Right lobe of liver (tissue), 6 donors: ENCODE results near the gene PTPN1. TPM values are rescaled to one million over a fixed set of nuclear protein-coding genes. Genes with fewer than 3 reads are reported as not detected.

Experiments
- ATAC-seq, 4 donors: fragments of 200-7000 bp; cut with Tn5 transposase; one replicate each; pipeline ENCODE4 v1.9.1; 2020; ENCODE audit warnings: mild to moderate bottlenecking in 4 of 4, moderate library complexity in 4 of 4
- DNase-seq, 3 donors: peaks; one replicate each; pipeline ENCODE4 v3.0.0-alpha.2; 2020
- H3K27ac ChIP-seq, 3 donors: fragments of 200-600 bp; one replicate each; pipeline ENCODE4 v1.8.0; 2022
- H3K27me3 ChIP-seq, 2 donors: fragments of 200-600 bp; one replicate each; pipeline ENCODE4 v1.8.0; 2022
- H3K36me3 ChIP-seq, 4 donors: fragments of 200-600 bp; sonication (generic) in 1 of 4; one replicate each; pipeline versions ENCODE4 v1.5.1 to v1.8.0; 2017 to 2022; ENCODE audit warnings: control low read depth in 1 of 4
- H3K4me1 ChIP-seq, 4 donors: fragments of 200-600 bp; sonication (generic) in 1 of 4; one replicate each; pipeline versions ENCODE4 v1.5.1 to v1.8.0; 2017 to 2022; ENCODE audit warnings: control low read depth in 1 of 4
- H3K4me3 ChIP-seq, 3 donors: fragments of 200-600 bp; one replicate each; pipeline ENCODE4 v1.8.0; 2022
- H3K9me3 ChIP-seq, 4 donors: fragments of 200-600 bp; sonication (generic) in 1 of 4; one replicate each; pipeline versions ENCODE4 v1.5.1 to v1.8.0; 2017 to 2022; ENCODE audit warnings: control low read depth in 1 of 4
- CTCF ChIP-seq, 4 donors: fragments of 200-600 bp in 3 of 4; fragments of 450-650 bp in 1 of 4; IDR thresholded peaks; one replicate each; pipeline versions ENCODE4 v1.5.1 to v1.8.0; 2016 to 2022; ENCODE audit warnings: antibody characterized with exemption in 4 of 4, mild to moderate bottlenecking in 2 of 4
- POLR2A ChIP-seq: fragments of 450-650 bp; IDR thresholded peaks from one replicate; pipeline ENCODE4 v1.6.1; 2017; ENCODE audit warnings: antibody characterized with exemption, mild to moderate bottlenecking
- WGBS: methylation state at CpG from one replicate; pipeline ENCODE4 v1.1.6; 2018; ENCODE audit warnings: low coverage, low lambda C conversion rate; ENCODE audit not compliant: insufficient coverage; ENCODE audit errors: missing lambda C conversion rate; 5-methylcytosine and 5-hydroxymethylcytosine counted together
- intact Hi-C, 2 donors: fragments of 100-400 bp; cut with DNase I; formaldehyde crosslinking; loops; one replicate each; pipeline versions ENCODE4 v1.11.2 to v1.14.1; 2022
- total RNA-seq, 6 experiments: library from RNA; depleted of rRNA in 2 of 6; stranded (reverse); fragments of >200 nt in 2 of 6; fragmentation: NEBNext Ultra II Directional in 3 of 6; extraction: Animal tissue kit (Norgen Biotek cat#: 25700) in 3 of 6; gene quantifications; one replicate each; pipeline versions ENCODE4 v1.1.0 to v1.2.4, GENCODE V29; 2016 to 2023
- donor health status: DM: no; HTN: yes; CAD: no.
- donor health status: DM: no; HTN: no; CAD: no.
- donor health status: DM: no; HTN: no; CAD: no.
- donor health status: DM: no; HTN: yes; CAD: no.
- donor health status: DM: no; HTN: yes; CAD: no.

PTPN1 gene
- total RNA-seq, 6 experiments from 2014 or later = 9.5 to 14.9 (median 12.6) TPM

- Histone ChIP-seq H3K9me3 (no peaks in the 10 kb centered on the region), H3K4me1 (no peaks in the 10 kb centered on the region), H3K36me3 (no peaks in the 10 kb centered on the region), H3K27me3 (no peaks in the 10 kb centered on the region), H3K4me3 (no peak overlapping the region), H3K27ac (no peak overlapping the region)
- no peak for ATAC-seq
- intact Hi-C loops = no loop called here
- no peak for TF ChIP-seq POLR2A
- TF ChIP-seq CTCF (IDR thresholded peaks at IDR 0.05) = no peak
- DNase-seq = no peak
- 93% methylated on average over 5 of the region's 5 CpGs for WGBS
Observed at GRCh38 chr20:50605136-50605535, 95.0 kb downstream of the PTPN1 start.

- Histone ChIP-seq H3K27ac (no peak overlapping the region), H3K4me3 (no peak overlapping the region), H3K4me1 (peaks cover 0 to 16% (median 4%) of the 10 kb centered on the region in 4 donors), H3K9me3 (no peaks in the 10 kb centered on the region), H3K36me3 (no peaks in the 10 kb centered on the region), H3K27me3 (no peaks in the 10 kb centered on the region)
- ATAC-seq (no peak), DNase-seq (no peak)
- intact Hi-C loops = no loop called here
- no CpG with 5 or more reads among the region's 9 CpGs for WGBS
- TF ChIP-seq POLR2A (no peak), CTCF (IDR thresholded peaks at IDR 0.05) (no peak)
Observed at GRCh38 chr20:50607436-50607835, 97.3 kb downstream of the PTPN1 start.

- DNase-seq (no peak), ATAC-seq (peak in 1 of 4 donors; percentile 6)
- no peak for TF ChIP-seq POLR2A
- no peak for TF ChIP-seq CTCF (IDR thresholded peaks at IDR 0.05)
- intact Hi-C loops = no loop called here
- H3K4me1 ChIP-seq = peaks cover 0 to 18% (median 4%) of the 10 kb centered on the region in 4 donors
- 89% methylated on average over 9 of the region's 32 CpGs for WGBS
- H3K36me3 ChIP-seq = no peaks in the 10 kb centered on the region
- no peaks in the 10 kb centered on the region for H3K9me3 ChIP-seq
- no peaks in the 10 kb centered on the region for H3K27me3 ChIP-seq
- no peak overlapping the region for H3K27ac ChIP-seq
- no peak overlapping the region for H3K4me3 ChIP-seq
Observed at GRCh38 chr20:50607850-50608749, 97.9 kb downstream of the PTPN1 start.

- no peak overlapping the region for H3K4me3 ChIP-seq
- intact Hi-C loops = no loop called here
- WGBS = no CpG with 5 or more reads among the region's 13 CpGs
- DNase-seq (no peak), ATAC-seq (no peak)
- no peak overlapping the region for H3K27ac ChIP-seq
- H3K27me3 ChIP-seq = no peaks in the 10 kb centered on the region
- TF ChIP-seq CTCF (IDR thresholded peaks at IDR 0.05) (no peak), POLR2A (no peak)
- H3K9me3 ChIP-seq = no peaks in the 10 kb centered on the region
- H3K4me1 ChIP-seq = peaks cover 0 to 18% (median 4%) of the 10 kb centered on the region in 4 donors
- H3K36me3 ChIP-seq = no peaks in the 10 kb centered on the region
Observed at GRCh38 chr20:50608750-50609104, 98.5 kb downstream of the PTPN1 start.
